ENCODE data around the gene RUNX2. TPM values are rescaled to one million over a fixed set of nuclear protein-coding genes. Genes with fewer than 3 reads are reported as not detected.
A peak's percentile ranks its signal among the peaks of the same experiment; 100 is the strongest.

RUNX2 gene
- total and polyA plus RNA-seq, 8 donors, result 0.09 to 3.8 (median 0.35) TPM

DNA sequence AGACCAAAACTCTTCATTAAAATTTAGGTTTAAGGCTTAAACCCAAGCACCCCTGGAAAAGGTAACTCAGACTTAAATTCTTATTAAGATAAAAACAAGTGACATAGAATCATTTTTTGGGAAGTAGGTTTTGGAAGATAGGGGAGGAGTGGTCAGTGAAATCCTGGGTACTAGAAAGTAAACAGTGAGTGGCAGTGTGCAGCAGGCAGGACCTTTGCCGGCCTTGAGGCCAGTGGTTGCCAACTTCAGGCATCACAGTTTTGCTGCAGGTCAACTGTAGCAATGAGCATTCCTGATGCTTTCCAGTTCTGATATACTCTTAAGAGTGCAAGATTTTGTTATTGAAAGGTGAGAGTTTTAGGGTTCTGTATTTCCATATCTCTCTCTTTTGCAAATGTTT is 118.9 kb downstream of the RUNX2 start:
- intact Hi-C loops (cut with DNase I), result no loop called here
- Histone ChIP-seq H3K36me3 (no peaks in the 10 kb centered on the region), H3K27ac (peak overlapping the region in 1 of 4 donors; percentile 4), H3K27me3 (peaks cover 0 to 5% (median 0%) of the 10 kb centered on the region in 4 donors), H3K4me1 (peaks cover 6 to 19% (median 10%) of the 10 kb centered on the region in 3 donors), H3K9me3 (no peaks in the 10 kb centered on the region), H3K4me3 (no peak overlapping the region)
- TF ChIP-seq, protein P1, sequence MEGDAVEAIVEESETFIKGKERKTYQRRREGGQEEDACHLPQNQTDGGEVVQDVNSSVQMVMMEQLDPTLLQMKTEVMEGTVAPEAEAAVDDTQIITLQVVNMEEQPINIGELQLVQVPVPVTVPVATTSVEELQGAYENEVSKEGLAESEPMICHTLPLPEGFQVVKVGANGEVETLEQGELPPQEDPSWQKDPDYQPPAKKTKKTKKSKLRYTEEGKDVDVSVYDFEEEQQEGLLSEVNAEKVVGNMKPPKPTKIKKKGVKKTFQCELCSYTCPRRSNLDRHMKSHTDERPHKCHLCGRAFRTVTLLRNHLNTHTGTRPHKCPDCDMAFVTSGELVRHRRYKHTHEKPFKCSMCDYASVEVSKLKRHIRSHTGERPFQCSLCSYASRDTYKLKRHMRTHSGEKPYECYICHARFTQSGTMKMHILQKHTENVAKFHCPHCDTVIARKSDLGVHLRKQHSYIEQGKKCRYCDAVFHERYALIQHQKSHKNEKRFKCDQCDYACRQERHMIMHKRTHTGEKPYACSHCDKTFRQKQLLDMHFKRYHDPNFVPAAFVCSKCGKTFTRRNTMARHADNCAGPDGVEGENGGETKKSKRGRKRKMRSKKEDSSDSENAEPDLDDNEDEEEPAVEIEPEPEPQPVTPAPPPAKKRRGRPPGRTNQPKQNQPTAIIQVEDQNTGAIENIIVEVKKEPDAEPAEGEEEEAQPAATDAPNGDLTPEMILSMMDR (IDR thresholded peaks at IDR 0.05), result no peak
- ATAC-seq (no peak), DNase-seq (no peak), FAIRE-seq (no peak)
- WGBS, 2 donors, result 80% methylated on average over 1 of the region's 1 CpG

DNA sequence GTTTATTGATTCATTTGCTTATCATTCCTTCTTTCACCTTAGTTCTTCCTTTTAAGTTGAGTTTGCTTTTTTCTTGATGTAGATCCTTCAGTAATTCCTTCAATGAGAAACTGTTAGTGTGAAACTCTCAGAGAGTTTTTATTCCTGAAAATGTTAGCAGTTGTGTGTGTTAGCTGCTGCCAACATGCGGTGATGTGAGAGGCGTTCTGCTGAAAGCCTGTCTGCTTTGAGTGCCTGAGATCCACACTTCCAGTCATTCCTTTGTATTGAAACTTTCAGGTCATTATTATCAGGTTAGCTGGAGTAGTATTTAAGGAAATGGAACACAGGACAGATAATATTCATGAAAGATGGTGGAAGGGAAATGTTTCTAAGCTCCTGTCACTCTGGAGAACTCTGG is 119.6 kb downstream of the RUNX2 start:
- H3K4me1 ChIP-seq, result peaks cover 6 to 19% (median 10%) of the 10 kb centered on the region in 3 donors
- H3K27me3 ChIP-seq, result peaks cover 0 to 5% (median 2%) of the 10 kb centered on the region in 4 donors
- 88 to 92% methylated on average over 2 of the region's 2 CpGs for WGBS, 2 donors
- H3K4me3 ChIP-seq, result no peak overlapping the region
- no peaks in the 10 kb centered on the region for H3K9me3 ChIP-seq
- no peak for DNase-seq
- intact Hi-C loops (cut with DNase I), result no loop called here
- ATAC-seq, result no peak
- no peaks in the 10 kb centered on the region for H3K36me3 ChIP-seq
- TF ChIP-seq, protein P1 (IDR thresholded peaks at IDR 0.05), result no peak
- no peak overlapping the region for H3K27ac ChIP-seq
- FAIRE-seq, result no peak

DNA sequence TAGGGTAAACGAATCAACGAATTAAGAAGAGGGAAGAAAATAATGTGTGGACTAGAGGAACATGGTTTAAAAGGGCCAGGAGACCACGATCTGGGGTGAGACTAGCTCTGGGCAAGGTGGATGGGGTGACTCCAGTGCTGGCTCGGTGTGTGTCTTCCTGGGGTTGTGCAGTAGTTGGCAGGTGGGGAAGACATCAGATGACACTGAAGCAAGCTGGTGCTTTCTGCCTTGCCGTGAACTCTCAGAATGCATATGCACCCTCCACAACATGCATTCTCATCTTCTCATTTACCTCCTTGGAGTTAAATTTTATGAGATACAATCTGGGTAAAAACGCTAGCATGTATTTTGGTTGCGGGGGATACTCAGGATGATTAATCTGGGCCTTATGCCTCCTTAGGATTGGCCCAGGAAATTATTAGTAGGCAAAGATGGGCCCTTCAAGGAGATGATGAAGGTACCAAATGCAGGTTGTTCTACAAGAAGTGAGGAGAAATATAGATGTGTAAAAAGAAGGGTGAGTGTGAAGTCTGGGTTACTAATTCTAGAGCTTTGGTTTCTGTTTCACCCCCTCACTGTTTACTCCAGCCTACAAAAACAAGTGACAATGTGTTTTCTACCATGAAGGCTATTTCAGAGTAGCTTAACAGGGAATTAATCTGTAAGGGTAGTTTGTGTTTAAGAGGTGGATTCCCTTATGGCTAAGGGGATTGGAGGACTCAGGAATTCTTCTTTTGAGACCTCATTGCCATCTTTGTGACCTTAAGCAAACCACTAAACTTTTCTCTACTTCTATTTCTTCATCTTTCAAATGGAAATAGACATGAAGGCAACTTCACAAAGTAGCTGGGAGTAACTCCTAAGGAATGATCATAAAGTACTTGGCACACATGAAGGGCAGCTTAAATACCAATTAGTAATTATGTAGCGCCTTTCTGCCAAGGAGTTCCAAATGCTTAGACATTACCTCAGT is 120.6 kb downstream of the RUNX2 start:
- TF ChIP-seq, protein P1 (IDR thresholded peaks at IDR 0.05), result no peak
- Histone ChIP-seq H3K27me3 (peaks cover 0 to 5% (median 2%) of the 10 kb centered on the region in 4 donors), H3K4me3 (no peak overlapping the region), H3K36me3 (no peaks in the 10 kb centered on the region), H3K27ac (no peak overlapping the region), H3K4me1 (peaks cover 6 to 19% (median 10%) of the 10 kb centered on the region in 3 donors), H3K9me3 (no peaks in the 10 kb centered on the region)
- ATAC-seq (no peak), FAIRE-seq (no peak), DNase-seq (peak in 1 of 6 donors; percentile 23)
- WGBS, 2 donors, result 78 to 92% methylated on average over 8 of the region's 8 CpGs
- intact Hi-C loops (cut with DNase I), result no loop called here

DNA sequence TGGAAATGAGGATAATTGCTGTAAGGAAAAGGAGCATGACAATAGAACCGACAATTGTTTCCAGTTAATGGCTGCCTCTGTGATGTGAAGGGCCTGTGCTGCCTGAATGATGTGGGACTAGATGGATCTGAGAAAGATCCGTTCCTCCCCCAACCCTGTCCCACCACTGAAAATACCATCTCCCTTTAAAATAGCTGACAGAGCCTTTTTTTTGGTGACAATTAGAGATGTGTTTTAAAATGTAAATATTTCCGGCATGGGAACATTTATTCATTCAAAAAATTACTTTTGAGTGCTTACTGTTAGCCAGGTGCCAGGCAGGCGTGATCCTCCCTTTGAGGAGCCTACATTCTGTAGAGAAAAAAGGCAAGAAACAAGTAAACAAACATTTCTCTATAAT is 122.0 kb downstream of the RUNX2 start:
- WGBS, 2 donors, result 81 to 95% methylated on average over 4 of the region's 4 CpGs

More for the DNA sequence above, 122.0 kb downstream of the RUNX2 start:
- no peak overlapping the region for H3K27ac ChIP-seq
- peaks cover 0 to 5% (median 2%) of the 10 kb centered on the region in 4 donors for H3K27me3 ChIP-seq
- H3K4me1 ChIP-seq, result peaks cover 6 to 12% (median 9%) of the 10 kb centered on the region in 3 donors
- FAIRE-seq, result no peak
- no peak for ATAC-seq
- no peaks in the 10 kb centered on the region for H3K9me3 ChIP-seq
- no peak for DNase-seq
- no peaks in the 10 kb centered on the region for H3K36me3 ChIP-seq
- no peak overlapping the region for H3K4me3 ChIP-seq
- intact Hi-C loops (cut with DNase I), result no loop called here
- TF ChIP-seq, protein P1 (IDR thresholded peaks at IDR 0.05), result no peak

Measured in pancreas (tissue), 10 donors.